ENCODE measurements around the gene IKZF3.

The IKZF3 gene

GRCh38 chr17:39730095-39730921 is 133.8 kb downstream of the IKZF3 start, which contains the start of gene MIEN1:
MIEN1 (minus strand) TSS chr17:39730532; CDS start chr17:39730495, 37 bp downstream.
- H3K4me2 ChIP-seq (ENCODE audit: low read depth, low read length, poor library complexity, severe bottlenecking): peak within 1 kb of the TSS; percentile 81
- peak within 1 kb of the TSS; percentile 80 for H2AFZ ChIP-seq (ENCODE audit: low read depth, low read length, severe bottlenecking)
- H3K79me2 ChIP-seq (ENCODE audit: insufficient read depth, low read length): peaks cover 11% of the 10 kb centered on the region; the same call in 1 of the 2 replicates
- H3K9ac ChIP-seq (ENCODE audit: low read length): peak within 1 kb of the TSS; percentile 84
- peak within 1 kb of the TSS; percentile 77 for H3K4me3 ChIP-seq (ENCODE audit: insufficient read depth, low read length, poor library complexity, severe bottlenecking)
- no peaks in the 10 kb centered on the region for H3K9me3 ChIP-seq (ENCODE audit: insufficient read depth, low read length)
- TF ChIP-seq CTCF (IDR thresholded peaks at IDR 0.05; ENCODE audit: insufficient read depth, low read length, poor library complexity, severe bottlenecking): peak; percentile 77
- no peak for TF ChIP-seq EZH2phosphoT487 (conservative IDR thresholded peaks at IDR 0.05; ENCODE audit: low read length)
- H3F3A ChIP-seq (ENCODE audit: insufficient read depth): no peaks in the 10 kb centered on the region; the same call in 1 of the 2 replicates
- no peaks in the 10 kb centered on the region for H4K20me1 ChIP-seq (ENCODE audit: low read depth, low read length)
- no peaks in the 10 kb centered on the region for H3K27me3 ChIP-seq (ENCODE audit: low read length)
- peak within 1 kb of the TSS; percentile 57 for H3K27ac ChIP-seq (ENCODE audit: low read depth, low read length)
- no peaks in the 10 kb centered on the region for H3K9me2 ChIP-seq (replicated peaks; ENCODE audit: insufficient read depth, low read length)
- no peaks in the 10 kb centered on the region for H3K36me3 ChIP-seq (ENCODE audit: low read length)

GRCh38 chr17:39729280-39729851 is 134.7 kb downstream of the IKZF3 start:
- Histone ChIP-seq H3K27ac (ENCODE audit: low read depth, low read length) (no peak overlapping the region), H3K9me3 (ENCODE audit: insufficient read depth, low read length) (no peaks in the 10 kb centered on the region), H3K4me2 (ENCODE audit: low read depth, low read length, poor library complexity, severe bottlenecking) (peak overlapping the region; percentile 81), H3F3A (ENCODE audit: insufficient read depth) (no peaks in the 10 kb centered on the region; the same call in 1 of the 2 replicates), H3K36me3 (ENCODE audit: low read length) (no peaks in the 10 kb centered on the region), H3K27me3 (ENCODE audit: low read length) (no peaks in the 10 kb centered on the region), H3K9ac (ENCODE audit: low read length) (peak overlapping the region; percentile 84), H3K9me2 (replicated peaks; ENCODE audit: insufficient read depth, low read length) (no peaks in the 10 kb centered on the region), H3K4me3 (ENCODE audit: insufficient read depth, low read length, poor library complexity, severe bottlenecking) (peak overlapping the region; percentile 77), H2AFZ (ENCODE audit: low read depth, low read length, severe bottlenecking) (no peak overlapping the region), H3K79me2 (ENCODE audit: insufficient read depth, low read length) (peaks cover 11% of the 10 kb centered on the region; the same call in 1 of the 2 replicates), H4K20me1 (ENCODE audit: low read depth, low read length) (no peaks in the 10 kb centered on the region)
- TF ChIP-seq EZH2phosphoT487 (conservative IDR thresholded peaks at IDR 0.05; ENCODE audit: low read length) (no peak), CTCF (IDR thresholded peaks at IDR 0.05; ENCODE audit: insufficient read depth, low read length, poor library complexity, severe bottlenecking) (no peak)

GRCh38 chr17:39727556-39727955 is 136.6 kb downstream of the IKZF3 start:
- Histone ChIP-seq H3K27me3 (ENCODE audit: low read length) (no peaks in the 10 kb centered on the region), H3K4me2 (ENCODE audit: low read depth, low read length, poor library complexity, severe bottlenecking) (no peak overlapping the region), H3F3A (ENCODE audit: insufficient read depth) (no peaks in the 10 kb centered on the region; the same call in 1 of the 2 replicates), H3K9me3 (ENCODE audit: insufficient read depth, low read length) (no peaks in the 10 kb centered on the region), H2AFZ (ENCODE audit: low read depth, low read length, severe bottlenecking) (no peak overlapping the region), H3K27ac (ENCODE audit: low read depth, low read length) (no peak overlapping the region), H3K9ac (ENCODE audit: low read length) (no peak overlapping the region), H3K4me3 (ENCODE audit: insufficient read depth, low read length, poor library complexity, severe bottlenecking) (no peak overlapping the region), H3K9me2 (replicated peaks; ENCODE audit: insufficient read depth, low read length) (no peaks in the 10 kb centered on the region), H3K79me2 (ENCODE audit: insufficient read depth, low read length) (peaks cover 11% of the 10 kb centered on the region; the same call in 1 of the 2 replicates), H3K36me3 (ENCODE audit: low read length) (no peaks in the 10 kb centered on the region), H4K20me1 (ENCODE audit: low read depth, low read length) (no peaks in the 10 kb centered on the region)
- TF ChIP-seq EZH2phosphoT487 (conservative IDR thresholded peaks at IDR 0.05; ENCODE audit: low read length) (no peak), CTCF (IDR thresholded peaks at IDR 0.05; ENCODE audit: insufficient read depth, low read length, poor library complexity, severe bottlenecking) (no peak)

Measured in SU-DHL-6 (cell line).